Measurements from ENCODE around the gene WDR18. TPM values are rescaled to one million over a fixed set of nuclear protein-coding genes. Genes with fewer than 3 reads are reported as not detected.

Gene WDR18
- total RNA-seq, 1 experiment from 2014 or later, result 140 TPM

DNA sequence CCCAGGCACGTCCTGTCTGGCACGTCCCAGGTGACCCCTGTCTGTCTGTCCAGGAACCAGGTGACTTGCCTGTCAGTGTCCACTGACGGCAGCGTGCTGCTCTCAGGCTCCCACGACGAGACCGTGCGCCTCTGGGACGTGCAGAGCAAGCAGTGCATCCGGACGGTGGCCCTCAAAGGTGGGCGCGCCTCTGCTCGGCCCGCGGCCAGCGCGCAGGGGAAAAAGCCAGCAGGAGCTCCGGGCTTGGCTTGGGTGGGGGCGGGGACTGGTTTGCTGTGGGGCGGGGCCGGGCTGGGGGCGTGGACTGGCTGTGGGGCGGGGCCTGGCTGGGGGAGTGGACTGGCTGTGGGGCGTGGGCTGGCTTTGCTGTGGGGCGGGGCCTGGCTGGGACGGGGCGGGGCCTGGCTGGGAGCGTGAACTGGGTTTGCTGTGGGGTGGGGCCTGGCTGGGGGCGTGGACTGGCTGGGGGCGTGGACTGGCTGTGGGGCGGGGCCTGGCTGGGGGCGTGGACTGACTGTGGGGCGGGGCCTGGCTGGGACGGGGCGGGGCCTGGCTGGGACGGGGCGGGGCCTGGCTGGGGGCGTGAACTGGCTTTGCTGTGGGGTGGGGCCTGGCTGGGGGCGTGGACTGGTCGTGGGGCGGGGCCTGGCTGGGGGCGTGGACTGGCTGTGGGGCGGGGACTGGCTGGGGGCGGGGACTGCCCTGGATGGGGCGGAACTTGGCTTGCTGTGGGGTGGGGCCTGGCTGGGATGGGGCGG is 7.2 kb downstream of the WDR18 start:
- Histone ChIP-seq H3K4me3 (ENCODE audit: insufficient read depth, low read depth, low read length) (no peak overlapping the region), H3K27me3 (ENCODE audit: control insufficient read depth, insufficient read depth, low read length) (peaks cover 5% of the 10 kb centered on the region; the same call in 1 of the 2 replicates), H3K36me3 (replicated peaks; ENCODE audit: control insufficient read depth, insufficient read depth, low read length) (peaks cover 3% of the 10 kb centered on the region; the same call in 1 of the 2 replicates)
- peak; percentile 97 for DNase-seq

DNA sequence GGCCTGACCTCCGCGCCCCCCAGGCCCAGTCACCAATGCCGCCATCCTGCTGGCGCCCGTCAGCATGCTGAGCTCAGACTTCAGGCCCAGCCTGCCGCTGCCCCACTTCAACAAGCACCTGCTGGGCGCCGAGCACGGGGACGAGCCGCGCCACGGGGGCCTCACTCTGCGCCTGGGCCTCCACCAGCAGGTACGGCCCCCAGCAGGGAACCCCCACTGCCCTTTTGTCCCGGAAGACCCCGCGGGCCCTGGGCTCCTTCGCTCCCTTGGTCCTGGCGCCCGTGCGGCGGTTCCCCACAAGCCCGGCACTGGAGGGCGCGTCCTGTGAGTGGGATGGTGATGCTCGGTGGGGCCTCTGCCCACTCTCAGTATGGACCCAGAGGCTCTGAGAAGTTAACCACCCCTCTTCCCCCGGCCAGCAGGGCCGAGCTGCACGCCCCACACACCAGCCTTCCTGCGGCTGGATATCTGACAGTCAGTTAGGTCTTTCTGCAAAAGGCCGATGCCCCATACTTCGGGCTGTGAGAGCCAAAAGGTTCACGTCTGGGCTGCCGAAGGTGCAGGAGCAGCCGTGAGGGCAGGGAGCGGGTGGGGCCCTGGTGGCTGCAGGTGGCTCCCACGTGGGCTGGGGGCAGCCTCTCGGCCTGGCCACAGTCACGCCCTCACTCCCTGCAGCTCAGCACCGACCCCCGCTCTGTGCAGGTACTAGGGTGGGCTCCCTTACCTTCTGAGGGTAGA is 8.0 kb downstream of the WDR18 start:
- no peak for DNase-seq
- Histone ChIP-seq H3K4me3 (ENCODE audit: insufficient read depth, low read depth, low read length) (no peak overlapping the region), H3K27me3 (ENCODE audit: control insufficient read depth, insufficient read depth, low read length) (peaks cover 8% of the 10 kb centered on the region; the same call in 1 of the 2 replicates), H3K36me3 (replicated peaks; ENCODE audit: control insufficient read depth, insufficient read depth, low read length) (peaks cover 3% of the 10 kb centered on the region; the same call in 1 of the 2 replicates)

DNA sequence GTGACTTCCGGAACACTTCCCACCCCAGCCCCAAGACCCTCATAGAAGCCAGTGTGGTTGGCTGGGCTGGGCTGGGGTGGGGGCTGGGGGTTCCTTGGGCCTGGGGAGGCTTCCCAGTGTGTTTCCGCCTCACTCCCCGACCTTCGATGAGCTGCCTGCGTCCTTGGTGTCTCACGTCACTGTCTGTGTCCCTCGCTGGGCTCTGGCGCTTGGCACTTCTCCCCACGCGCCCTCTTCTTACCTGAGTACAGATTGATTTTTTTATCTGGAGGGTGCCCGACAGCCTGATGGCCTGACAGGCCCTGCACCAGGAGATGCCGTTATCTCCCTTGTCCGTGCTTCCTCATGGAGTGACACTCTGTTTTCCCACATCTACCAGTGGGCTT is 8.5 kb downstream of the WDR18 start:
- Histone ChIP-seq H3K4me3 (ENCODE audit: insufficient read depth, low read depth, low read length) (no peak overlapping the region), H3K27me3 (ENCODE audit: control insufficient read depth, insufficient read depth, low read length) (peaks cover 8% of the 10 kb centered on the region; the same call in 1 of the 2 replicates), H3K36me3 (replicated peaks; ENCODE audit: control insufficient read depth, insufficient read depth, low read length) (peaks cover 3% of the 10 kb centered on the region; the same call in 1 of the 2 replicates)
- DNase-seq, result no peak

DNA sequence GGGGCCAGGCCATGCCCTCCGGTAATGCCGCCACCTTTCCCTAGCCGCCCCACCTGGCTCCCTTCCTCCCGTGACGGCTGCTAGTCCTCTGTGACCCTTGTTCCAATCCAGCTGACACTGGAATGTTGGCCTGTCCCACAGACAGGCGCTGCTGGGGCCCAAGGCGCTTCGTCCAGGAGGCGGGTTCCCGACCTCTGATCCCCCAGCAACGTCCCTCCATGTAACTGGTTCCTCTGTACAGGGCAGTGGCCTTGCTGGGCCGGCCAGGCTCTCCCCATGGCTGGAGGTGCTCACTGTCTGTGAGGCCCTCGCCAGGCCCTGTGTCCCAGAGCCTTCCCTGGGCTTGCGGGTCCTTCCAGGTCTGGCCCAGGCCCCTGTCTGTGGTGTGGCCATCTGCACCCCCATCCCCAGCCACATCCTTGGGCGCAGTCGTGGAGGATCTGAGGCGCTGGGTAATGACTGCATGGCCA is 9.3 kb downstream of the WDR18 start:
- Histone ChIP-seq H3K36me3 (replicated peaks; ENCODE audit: control insufficient read depth, insufficient read depth, low read length) (peaks cover 3% of the 10 kb centered on the region; the same call in 1 of the 2 replicates), H3K27me3 (ENCODE audit: control insufficient read depth, insufficient read depth, low read length) (peaks cover 13% of the 10 kb centered on the region; the same call in 1 of the 2 replicates), H3K4me3 (ENCODE audit: insufficient read depth, low read depth, low read length) (no peak overlapping the region)
- DNase-seq, result no peak

DNA sequence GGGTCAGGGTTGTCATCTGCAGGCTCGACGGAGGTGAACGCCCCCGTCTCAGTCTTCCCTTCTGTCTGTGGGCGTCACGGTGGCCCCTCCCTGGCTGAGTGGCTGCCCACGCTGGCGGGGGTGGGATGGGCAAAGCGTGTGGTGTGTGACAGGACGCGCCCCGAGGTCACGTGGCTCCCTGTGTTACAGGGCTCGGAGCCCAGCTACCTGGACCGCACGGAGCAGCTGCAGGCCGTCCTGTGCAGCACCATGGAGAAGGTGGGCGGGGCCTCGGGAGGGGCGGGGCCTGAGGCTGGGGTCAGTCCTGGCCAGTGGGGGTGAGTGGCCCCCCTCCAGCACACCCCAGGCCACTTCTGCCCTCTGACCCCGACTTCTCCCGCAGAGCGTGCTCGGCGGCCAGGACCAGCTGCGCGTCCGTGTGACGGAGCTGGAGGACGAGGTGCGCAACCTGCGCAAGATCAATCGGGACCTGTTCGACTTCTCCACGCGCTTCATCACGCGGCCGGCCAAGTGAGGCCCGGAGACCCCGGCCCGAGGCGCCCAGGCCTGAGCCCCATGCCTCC is 9.8 kb downstream of the WDR18 start:
- Histone ChIP-seq H3K36me3 (replicated peaks; ENCODE audit: control insufficient read depth, insufficient read depth, low read length) (peaks cover 3% of the 10 kb centered on the region; the same call in 1 of the 2 replicates), H3K27me3 (ENCODE audit: control insufficient read depth, insufficient read depth, low read length) (peaks cover 15% of the 10 kb centered on the region; the same call in 1 of the 2 replicates), H3K4me3 (ENCODE audit: insufficient read depth, low read depth, low read length) (no peak overlapping the region)
- DNase-seq, result peak; percentile 86

DNA sequence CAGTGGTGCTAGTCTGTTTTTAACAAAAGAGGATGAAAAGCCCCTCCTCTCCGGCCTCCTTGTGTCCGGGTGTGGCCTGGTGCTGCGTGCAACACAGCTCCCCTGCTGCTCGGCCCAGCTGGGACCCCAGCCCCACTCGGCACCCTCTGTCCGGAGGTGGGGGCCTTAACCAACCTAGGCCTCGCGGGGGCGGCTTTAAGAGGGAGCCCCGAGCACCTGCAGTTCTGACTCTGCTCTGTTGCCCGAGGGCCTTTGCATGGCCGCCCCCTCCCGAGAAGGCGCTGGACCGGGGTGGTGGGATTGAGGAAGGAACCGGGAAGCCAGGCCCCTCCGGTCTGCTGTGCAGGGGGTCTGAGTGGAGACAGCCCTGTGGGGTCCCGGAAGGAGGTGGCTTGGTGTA is 10.4 kb downstream of the WDR18 start:
- no peak for DNase-seq
- Histone ChIP-seq H3K27me3 (ENCODE audit: control insufficient read depth, insufficient read depth, low read length) (peaks cover 20% of the 10 kb centered on the region), H3K4me3 (ENCODE audit: insufficient read depth, low read depth, low read length) (no peak overlapping the region), H3K36me3 (replicated peaks; ENCODE audit: control insufficient read depth, insufficient read depth, low read length) (peaks cover 3% of the 10 kb centered on the region; the same call in 1 of the 2 replicates)

DNA sequence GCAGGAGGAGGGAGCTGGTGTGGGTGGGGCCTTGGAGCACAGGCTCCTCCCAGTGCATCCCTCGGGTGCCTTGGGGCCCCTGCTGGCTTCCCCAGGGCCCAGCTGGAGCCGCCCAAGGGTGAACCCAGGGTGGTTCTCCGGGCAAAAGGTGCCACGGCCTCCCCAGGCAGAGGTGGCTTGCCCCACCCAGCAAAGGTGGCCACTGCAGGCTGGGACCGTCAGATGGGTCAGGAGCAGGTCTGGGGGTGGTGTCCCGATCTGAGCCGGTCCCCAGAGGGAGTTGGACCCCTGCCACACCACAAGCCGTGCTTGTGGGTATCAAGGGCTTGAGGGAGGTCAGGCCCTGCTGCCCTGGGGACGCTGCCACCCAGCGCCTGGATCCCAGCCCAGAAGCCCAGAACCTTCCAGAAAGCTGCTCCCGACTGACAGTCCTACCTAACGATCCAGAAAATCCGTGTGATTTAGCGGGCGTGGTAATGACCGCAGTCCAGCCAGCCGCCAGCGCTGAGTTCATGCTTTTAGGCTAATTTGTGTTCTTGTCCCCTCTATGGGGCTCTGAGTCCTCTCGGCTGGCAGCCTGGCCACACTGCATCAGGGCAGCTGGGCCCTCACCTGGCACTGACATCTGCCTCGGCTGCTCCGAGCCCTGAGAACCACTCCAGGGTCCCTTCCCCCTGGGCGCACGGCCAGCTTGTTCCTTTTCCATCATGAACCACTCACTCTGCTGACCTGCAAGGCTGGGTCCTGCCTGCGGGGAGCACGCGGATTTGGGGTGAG is 11.1 kb downstream of the WDR18 start:
- peaks cover 22% of the 10 kb centered on the region for H3K27me3 ChIP-seq (ENCODE audit: control insufficient read depth, insufficient read depth, low read length)
- H3K36me3 ChIP-seq (replicated peaks; ENCODE audit: control insufficient read depth, insufficient read depth, low read length), result peaks cover 1% of the 10 kb centered on the region; the same call in 1 of the 2 replicates
- no peak for DNase-seq
- H3K4me3 ChIP-seq (ENCODE audit: insufficient read depth, low read depth, low read length), result no peak overlapping the region

DNA sequence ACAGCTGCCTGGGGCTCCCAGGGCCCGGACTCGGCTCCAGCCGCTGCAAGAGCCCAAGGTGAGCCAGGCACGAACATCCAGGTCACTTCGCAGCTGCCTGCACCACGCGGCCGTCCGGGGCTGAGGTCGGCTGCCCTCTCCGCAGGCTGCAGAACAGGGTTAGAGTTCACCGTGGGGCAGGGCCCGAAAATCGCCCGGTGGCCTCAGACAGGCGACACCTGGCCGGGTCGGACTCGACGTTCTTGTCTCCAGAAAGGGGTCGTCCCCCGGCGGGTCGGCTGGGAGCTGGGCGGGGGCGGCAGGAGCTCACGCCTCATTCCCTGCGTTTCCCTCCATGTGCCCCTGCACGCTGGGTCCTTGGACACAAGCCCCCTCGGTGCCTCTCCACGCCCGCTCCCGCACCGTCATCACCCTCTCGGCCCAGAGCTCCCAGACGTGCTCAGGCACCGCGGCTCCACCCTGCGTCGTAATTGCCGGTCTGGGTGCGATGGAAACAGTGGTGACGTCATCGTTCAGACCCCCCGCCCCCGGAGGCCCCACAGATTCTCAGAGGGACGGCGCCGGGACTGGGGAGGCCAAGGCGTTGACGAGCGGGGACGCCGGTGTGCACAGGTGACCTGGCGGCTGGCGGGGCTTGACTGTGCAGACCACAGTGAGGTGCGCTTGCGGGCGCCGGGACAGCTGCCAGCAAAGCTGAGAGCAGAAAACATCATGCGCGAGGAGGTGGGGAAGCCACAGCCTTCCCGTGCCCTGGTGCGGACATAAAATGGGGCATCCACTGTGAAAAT is 12.1 kb downstream of the WDR18 start:
- Histone ChIP-seq H3K4me3 (ENCODE audit: insufficient read depth, low read depth, low read length) (peak overlapping the region; percentile 18), H3K36me3 (replicated peaks; ENCODE audit: control insufficient read depth, insufficient read depth, low read length) (no peaks in the 10 kb centered on the region), H3K27me3 (ENCODE audit: control insufficient read depth, insufficient read depth, low read length) (peaks cover 30% of the 10 kb centered on the region)
- DNase-seq, result peak; percentile 90

DNA sequence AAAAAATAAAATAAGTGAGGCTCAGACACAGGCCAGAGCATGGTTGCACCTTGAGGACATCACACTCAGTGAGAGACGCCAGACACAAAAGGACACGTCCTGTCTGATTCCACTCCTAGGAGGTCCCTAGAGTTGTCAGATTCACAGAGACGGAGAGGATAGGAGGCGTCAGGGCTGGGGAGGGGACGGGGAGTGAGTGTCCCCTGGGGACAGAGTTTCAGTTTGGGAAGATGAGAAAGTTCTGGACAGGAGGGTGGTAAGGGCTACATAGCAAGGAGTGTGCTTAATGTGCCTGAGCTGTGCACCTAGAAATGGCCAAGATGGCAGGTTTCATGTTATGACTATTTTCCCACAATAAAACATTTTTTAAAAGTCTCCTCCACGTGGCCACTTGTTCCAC is 13.9 kb downstream of the WDR18 start:
- Histone ChIP-seq H3K27me3 (ENCODE audit: control insufficient read depth, insufficient read depth, low read length) (peaks cover 33% of the 10 kb centered on the region), H3K4me3 (ENCODE audit: insufficient read depth, low read depth, low read length) (no peak overlapping the region), H3K36me3 (replicated peaks; ENCODE audit: control insufficient read depth, insufficient read depth, low read length) (no peaks in the 10 kb centered on the region)
- no peak for DNase-seq

DNA sequence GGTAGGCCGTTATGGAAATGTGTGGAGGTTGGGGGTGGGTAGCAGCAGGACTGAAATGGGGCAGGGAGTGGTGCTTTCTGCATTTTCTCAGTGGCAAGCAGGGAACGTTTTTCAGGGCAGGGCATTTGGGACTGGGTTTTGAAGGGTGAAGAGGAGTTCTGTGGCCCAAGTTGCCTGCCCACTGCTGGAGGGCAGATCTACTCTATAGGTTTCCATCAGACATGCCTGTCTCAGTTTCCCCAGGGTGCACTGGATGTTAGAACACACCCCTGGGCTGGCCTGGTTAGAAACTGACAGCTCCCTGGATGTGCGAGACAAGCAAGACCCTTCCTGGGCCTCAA is 15.2 kb downstream of the WDR18 start:
- no peak overlapping the region for H3K4me3 ChIP-seq (ENCODE audit: insufficient read depth, low read depth, low read length)
- no peaks in the 10 kb centered on the region for H3K36me3 ChIP-seq (replicated peaks; ENCODE audit: control insufficient read depth, insufficient read depth, low read length)
- H3K27me3 ChIP-seq (ENCODE audit: control insufficient read depth, insufficient read depth, low read length), result peaks cover 33% of the 10 kb centered on the region
- DNase-seq, result no peak

DNA sequence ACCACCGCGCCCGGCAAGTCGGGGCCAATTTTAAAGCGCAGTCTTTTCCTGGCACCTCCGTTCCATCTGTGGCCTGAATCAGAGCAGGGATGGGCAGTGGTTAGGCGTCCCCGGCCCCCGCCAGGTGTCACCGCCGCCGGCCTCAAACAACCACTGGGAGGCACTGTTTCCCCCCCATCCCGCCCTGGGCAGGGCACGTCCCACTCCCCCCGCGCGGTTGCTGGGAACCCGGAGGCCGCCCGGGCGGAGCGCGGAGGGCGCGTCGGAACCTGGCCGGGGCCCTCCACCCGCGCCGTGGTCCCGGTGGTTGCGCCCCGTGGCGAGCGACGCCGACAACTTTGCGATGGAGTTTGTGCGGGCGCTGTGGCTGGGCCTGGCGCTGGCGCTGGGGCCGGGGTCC is 15.9 kb downstream of the WDR18 start, which contains the start of gene GRIN3B:
GRIN3B (plus strand) TSS at position 325 of the 400 bp plus-strand sequence; CDS start at position 344, 19 bp downstream.
- peak; percentile 99 for DNase-seq
- Histone ChIP-seq H3K27me3 (ENCODE audit: control insufficient read depth, insufficient read depth, low read length) (peaks cover 33% of the 10 kb centered on the region), H3K36me3 (replicated peaks; ENCODE audit: control insufficient read depth, insufficient read depth, low read length) (no peaks in the 10 kb centered on the region)

DNA sequence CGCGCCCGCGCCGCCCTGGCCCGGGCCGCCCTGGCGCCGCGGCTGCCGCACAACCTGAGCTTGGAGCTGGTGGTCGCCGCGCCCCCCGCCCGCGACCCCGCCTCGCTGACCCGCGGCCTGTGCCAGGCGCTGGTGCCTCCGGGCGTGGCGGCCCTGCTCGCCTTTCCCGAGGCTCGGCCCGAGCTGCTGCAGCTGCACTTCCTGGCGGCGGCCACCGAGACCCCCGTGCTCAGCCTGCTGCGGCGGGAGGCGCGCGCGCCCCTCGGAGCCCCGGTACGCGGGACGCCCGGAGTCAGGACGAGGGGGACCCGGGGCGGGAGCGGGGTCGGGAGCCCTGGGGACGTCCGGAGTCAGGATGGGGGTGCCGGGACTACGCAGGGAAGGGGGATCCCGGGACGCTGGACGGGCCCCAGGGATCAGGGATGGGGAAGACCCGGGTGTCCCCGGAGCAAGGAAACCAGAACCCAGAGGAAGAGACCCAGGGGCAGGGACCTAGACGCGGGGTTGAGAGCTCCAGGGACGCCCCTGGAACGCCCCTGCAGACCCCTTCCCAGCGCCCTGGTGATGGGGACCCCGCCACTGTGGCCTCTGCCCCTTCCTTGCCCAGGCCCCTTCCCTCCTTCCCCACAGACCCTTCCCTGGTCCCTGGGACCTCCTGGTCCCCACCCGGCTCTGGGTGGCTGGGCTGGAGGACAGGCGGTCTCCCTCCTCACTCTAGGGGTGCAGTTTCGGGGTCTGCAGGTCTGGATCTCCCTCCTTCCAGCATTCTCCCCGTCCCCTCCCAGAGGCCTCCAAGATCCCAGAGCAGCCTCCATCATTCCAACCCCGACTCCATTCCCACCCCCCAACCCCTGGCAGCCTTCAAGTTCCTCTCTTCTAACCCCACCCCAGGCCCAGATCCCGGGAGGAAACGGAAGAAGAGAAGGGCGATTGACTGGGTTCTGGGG is 16.7 kb downstream of the WDR18 start:
- peaks cover 33% of the 10 kb centered on the region for H3K27me3 ChIP-seq (ENCODE audit: control insufficient read depth, insufficient read depth, low read length)
- H3K4me3 ChIP-seq (ENCODE audit: insufficient read depth, low read depth, low read length), result peak overlapping the region; percentile 25
- no peaks in the 10 kb centered on the region for H3K36me3 ChIP-seq (replicated peaks; ENCODE audit: control insufficient read depth, insufficient read depth, low read length)
- DNase-seq, result peak; percentile 94

More for the DNA sequence above, 15.9 kb downstream of the WDR18 start, which contains the start of gene GRIN3B:
- peak within 1 kb of the TSS; percentile 41 for H3K4me3 ChIP-seq (ENCODE audit: insufficient read depth, low read depth, low read length)
